ENCODE results near the gene ATP2B2.

DNA sequence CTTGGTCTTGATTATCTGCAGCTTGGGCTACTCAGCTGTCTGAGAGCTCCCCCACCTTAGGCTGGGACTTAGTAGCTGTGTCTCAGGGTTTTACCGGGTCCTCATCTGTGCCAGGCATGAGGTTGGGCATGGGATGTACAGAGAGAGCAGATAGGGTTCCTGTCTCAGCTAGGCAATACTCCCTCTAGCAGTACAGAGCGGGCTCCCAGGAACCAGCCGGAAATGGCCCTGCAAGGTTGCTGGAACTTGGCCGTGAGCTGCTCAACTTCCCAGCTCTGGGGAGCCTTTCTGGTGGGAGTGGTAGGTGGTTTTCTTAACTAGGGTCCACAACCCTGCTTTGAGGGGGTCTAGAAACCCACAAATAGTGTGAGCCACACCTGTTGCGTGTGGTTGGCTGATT, 58.3 kb downstream of the ATP2B2 start:
- TF ChIP-seq, protein P1, sequence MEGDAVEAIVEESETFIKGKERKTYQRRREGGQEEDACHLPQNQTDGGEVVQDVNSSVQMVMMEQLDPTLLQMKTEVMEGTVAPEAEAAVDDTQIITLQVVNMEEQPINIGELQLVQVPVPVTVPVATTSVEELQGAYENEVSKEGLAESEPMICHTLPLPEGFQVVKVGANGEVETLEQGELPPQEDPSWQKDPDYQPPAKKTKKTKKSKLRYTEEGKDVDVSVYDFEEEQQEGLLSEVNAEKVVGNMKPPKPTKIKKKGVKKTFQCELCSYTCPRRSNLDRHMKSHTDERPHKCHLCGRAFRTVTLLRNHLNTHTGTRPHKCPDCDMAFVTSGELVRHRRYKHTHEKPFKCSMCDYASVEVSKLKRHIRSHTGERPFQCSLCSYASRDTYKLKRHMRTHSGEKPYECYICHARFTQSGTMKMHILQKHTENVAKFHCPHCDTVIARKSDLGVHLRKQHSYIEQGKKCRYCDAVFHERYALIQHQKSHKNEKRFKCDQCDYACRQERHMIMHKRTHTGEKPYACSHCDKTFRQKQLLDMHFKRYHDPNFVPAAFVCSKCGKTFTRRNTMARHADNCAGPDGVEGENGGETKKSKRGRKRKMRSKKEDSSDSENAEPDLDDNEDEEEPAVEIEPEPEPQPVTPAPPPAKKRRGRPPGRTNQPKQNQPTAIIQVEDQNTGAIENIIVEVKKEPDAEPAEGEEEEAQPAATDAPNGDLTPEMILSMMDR (IDR thresholded peaks at IDR 0.05 in 4 of 5, conservative IDR thresholded peaks at IDR 0.05 in 1 of 5): no peak
- TF ChIP-seq POLR2A (IDR thresholded peaks at IDR 0.05): no peak
